NCI-H69 (cell line): ENCODE data around the gene SMARCD3.
A peak's percentile ranks its signal among the peaks of the same experiment; 100 is the strongest.

Source experiments
- DNase-seq: peaks from one replicate; lab custom pipeline; 2025; lab: John Stamatoyannopoulos, UW

The SMARCD3 gene

DNA sequence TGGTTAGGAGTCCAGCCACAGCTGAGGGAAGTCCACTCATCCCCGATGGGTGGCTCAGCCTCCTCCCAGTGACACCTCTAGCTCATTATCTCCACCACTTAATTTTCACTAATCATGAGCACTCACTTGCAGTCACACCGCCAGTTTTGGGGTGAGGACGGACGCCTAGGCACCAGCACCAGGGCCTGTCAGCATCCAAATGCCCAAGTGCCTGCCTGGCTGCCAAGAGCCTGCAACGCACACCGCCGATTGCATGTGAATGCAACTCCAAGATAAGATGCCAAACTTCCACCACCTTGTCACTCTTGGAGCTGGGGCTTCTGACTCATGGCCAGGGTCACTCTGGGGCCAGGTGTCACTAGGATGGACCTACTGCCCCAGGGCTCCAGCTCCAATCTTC is 24.4 kb upstream of the SMARCD3 start:
- DNase-seq: no peak

DNA sequence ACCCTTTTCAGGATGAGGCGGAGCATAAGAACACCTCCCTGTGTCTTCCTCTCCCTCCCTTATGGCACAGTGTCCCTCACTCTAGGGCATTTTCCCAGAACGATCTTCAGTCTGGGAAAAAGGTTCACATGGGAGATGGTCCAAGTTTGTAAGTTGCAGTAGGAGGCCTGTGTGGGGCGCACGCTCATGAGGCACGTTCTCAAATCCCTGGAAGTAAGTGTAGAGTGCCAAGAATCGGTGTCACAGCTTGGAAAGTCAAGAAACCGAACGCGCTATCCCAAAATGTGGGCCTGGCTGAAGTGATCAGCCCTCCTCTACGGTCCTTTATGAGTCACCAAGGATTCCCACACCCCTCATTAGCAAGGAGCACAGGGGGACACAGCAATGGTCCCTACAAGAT is 23.9 kb upstream of the SMARCD3 start:
- no peak for DNase-seq

DNA sequence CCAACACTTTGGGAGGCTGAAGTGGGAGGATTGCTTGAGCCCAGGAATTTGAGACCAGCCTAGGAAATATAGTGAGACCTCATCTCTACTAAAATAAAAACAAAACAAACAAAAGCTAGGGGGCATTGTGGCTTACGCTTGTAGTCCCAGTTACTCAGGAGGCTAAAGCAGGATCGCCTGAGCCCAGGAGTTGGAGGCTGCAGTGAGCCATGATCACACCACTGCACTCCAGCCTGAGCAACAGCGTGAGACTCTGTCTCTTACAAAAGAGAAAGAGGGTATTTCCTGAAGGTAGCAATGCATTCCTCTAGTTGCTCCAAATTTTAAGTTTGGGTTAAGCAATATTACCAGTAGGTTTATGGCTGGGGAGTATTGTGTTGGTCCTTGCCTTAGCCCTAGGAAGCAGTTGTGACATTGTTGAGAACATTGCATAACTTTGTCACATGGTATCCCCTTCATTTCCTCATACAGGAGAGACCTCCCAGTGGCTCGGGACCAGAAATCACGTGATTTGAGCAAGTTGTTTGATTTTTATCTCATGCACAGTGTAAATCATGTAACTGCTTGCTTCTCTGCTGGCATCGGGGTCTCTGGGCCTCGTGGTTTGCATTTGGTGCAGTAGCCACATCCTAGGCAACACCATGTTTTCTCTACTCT is 23.3 kb upstream of the SMARCD3 start:
- no peak for DNase-seq

DNA sequence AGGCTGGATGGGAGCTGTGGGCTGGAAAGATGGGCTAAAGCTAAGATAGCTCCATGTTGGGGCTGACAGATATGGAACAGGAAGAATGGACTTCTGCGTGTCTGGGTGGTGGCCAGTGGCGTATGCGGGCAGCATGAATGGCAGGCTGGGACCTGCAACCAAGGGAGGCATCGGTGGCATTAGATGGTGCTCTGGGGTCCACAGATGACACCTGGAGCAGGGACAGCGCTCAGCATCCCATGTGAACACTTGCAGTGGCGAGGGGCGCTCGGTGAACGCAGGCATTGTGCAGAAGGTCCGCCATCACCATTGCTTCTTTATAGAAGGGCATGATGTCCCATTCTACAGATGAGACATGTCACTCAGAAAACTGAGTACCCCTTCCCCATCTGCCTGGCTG is 21.0 kb upstream of the SMARCD3 start:
- DNase-seq: no peak

DNA sequence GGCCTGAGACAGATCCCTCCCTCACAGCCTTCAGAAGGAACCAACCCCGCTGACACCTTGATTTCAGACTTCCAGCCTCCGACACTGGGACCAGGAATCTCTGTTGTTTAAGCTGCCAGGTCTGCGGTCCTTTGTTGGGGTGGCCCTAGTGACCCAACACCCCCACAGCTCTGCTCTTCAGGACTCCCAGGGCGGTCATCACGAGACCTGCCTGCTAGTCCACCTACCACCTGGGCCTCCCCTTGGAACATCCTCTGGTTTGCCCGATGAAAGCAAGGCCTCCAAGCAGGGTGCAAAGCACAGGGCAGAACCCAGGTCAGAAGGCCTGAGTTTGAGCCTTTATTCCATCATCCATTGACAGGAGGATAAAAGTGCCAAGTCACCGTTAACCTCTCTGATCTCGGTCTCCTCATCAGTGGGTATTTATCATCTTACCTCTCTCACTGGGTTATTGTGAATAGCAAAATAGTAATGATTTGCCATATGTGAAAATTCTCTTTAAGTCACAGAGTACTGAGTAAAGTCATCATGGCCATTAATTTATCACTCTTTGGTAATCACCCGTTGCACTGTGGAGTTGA is 16.9 kb upstream of the SMARCD3 start:
- DNase-seq: no peak

DNA sequence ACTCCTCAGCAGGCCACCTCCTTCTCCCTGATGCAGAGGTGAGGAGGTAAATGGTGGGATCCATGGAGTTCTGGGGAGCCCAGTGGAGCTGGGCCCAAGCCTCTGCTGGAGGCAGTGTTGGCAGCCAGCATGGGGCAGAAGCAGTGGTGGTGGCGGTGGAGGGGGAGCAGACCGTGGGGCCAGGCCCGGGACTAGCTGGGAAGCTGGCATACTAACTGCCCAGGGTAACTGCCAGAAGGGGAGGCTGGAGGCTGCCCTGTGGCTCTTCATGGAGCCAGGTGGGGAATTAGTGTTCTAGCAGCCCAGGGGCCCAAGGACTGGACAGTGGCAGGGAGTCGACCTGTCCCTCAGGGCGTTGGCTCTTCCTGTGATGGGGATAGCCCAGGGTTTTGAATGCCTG is 16.1 kb upstream of the SMARCD3 start:
- DNase-seq: no peak

DNA sequence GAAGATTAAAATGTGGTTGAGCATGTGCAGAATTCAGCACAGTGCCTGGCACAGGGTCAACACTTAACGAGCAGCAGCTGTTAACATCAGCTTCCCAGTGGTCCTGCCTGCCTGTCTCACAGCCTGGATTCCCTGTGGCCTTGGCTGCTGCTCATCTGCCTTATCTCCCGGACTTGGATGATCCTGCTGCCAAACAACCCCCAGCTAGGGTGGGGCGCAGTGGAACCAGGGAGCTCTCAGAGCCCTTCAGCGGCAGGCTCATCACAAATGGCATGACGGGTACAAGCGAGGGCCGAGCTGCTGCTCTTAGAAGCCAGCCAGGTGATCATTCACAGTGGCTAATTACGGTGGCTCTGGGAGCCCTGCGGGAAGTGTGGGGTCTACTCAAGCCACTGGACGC is 13.0 kb upstream of the SMARCD3 start:
- peak; percentile 21 for DNase-seq

DNA sequence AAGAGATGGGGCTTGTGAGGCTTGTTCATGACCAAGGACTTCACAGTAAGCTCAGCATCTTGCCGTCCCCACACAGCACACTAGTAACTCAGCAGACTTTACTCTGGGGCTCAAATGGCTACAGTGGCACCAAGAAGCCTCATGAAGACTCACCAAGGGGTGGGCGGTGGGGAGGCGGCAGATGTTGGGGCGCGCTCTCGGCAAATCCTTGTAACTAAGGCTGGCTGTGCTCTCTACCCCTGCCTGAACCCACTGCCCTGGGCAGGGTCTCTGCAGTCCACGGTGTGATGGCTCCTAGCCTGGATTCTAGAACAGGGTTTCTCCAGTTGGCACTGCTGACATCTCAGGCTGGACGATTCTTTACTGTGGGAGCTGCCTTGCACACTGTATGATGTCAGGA is 12.4 kb upstream of the SMARCD3 start:
- DNase-seq: no peak

DNA sequence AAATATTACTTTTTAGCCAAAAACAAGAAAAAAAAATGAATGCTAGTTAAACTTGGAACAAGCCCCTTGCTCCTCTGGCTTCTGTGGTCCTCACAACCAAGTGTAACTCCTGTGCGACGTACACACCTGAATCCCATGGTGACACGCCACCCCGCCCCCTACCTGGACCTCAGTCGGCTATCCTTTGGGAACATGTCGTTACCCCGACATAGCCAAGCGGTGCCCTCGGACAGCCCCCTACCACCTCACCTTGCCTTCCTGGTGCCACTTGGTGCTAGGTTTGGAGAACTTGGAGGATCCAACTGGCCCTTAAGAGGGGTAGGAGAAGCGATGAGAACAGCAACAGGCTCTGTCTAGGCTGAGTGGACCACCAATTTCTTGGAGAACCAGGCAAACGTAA is 12.0 kb upstream of the SMARCD3 start:
- DNase-seq: no peak

DNA sequence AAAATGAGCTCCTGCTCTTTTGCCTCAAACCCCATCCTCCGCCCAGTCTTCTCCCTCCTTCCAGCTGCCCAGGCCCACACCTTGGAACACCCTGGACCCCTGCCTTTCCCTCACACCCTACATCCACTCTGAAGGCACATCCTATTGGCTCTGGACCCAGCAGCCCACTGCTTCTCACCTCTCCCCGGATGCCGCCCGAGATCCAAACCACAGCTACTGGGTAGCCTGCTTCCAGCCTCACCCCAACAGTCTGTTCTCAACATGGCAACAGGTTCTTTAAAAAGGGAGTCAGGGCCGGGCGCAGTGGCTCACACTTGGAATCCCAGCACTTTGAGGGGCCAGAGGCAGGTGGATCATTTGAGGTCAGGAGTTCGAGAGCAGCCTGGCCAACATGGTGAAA is 9.5 kb upstream of the SMARCD3 start:
- no peak for DNase-seq

DNA sequence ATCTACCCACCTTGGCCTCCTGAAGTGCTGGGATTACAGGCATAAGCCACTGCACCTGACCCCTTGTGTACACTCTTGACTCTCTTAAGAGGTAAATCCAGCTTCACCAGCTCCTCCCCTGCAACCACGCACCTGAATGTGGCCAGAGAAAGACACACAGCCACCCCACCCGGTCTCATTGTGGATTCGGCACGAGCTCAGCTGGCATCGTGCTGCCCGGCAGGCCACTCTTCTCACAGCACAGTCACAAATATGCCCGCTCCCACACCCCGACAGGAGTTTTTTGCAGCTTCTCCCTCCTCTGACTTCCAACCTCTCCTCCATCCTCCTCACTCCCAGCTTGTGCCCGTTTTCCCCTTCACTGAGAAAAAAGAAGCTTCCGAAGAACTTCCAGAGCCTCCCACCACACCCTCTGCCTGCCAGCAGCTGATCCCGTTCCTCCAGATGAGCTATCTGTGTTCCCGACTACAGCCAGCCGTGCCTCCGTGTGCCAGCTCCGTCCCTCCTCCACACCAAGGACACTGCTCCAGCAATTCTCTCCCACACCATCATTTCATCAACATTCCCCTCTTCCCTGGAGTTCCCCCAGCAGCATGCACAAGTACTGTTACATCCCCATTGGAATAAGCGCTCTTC is 8.0 kb upstream of the SMARCD3 start:
- DNase-seq: no peak

DNA sequence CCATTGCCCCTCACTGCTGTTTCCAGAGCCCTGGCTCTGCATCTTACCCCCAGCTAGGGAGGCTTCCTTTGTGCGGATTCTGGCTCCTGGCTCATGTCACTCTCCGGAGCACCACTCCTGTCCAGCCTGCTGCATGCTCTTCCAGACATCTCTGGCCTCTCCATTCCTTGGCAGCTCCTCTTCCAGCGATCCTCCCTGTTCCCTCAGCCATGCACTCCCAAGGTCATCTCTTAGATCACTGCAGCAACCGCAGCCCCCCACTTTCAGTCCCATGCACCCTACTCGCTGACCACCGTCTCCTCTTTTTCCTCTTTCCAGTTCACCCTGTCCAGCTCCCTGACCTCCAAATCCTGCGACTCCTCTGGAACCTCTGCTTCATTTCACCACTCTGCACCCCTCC is 6.9 kb upstream of the SMARCD3 start:
- no peak for DNase-seq

DNA sequence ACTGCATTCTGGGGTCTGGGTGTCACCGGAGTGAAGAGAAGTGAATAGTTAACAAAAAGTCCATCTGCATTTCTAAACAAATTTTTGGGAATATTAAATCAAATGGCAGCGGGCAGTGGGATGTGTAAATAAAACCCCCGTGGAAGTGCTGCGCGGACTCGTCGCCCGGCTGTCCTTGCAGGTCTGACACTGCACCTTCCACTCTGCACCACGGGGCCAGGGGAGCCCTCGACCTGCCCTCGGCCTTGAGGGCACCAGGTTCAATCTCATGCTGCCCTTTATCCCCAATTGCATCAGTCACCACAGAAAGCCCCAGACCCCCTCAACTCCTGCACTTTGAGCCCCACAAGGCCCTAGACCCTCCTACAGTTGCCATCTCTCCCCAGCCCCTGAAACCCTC is 6.4 kb upstream of the SMARCD3 start:
- no peak for DNase-seq

DNA sequence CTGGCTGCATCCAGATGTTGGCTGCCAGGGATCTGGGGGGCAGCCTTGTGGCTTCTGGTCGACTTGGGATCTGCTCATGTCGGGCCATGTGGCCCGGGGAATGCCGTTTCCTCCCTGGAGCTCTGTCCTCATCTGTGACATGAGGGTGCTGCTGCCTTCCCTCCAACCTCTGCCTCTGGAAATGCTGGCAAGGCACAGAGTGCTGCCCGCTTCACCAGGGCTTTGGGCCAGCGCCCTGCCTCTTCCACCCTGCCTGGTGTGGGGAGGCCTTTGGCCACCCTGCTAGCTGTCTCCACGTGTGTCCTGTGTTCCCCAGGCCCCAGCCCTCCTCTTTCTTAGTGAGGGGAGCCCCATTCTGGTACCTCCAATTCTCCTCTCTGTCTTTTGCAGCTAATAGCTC is 5.8 kb upstream of the SMARCD3 start:
- DNase-seq: no peak

DNA sequence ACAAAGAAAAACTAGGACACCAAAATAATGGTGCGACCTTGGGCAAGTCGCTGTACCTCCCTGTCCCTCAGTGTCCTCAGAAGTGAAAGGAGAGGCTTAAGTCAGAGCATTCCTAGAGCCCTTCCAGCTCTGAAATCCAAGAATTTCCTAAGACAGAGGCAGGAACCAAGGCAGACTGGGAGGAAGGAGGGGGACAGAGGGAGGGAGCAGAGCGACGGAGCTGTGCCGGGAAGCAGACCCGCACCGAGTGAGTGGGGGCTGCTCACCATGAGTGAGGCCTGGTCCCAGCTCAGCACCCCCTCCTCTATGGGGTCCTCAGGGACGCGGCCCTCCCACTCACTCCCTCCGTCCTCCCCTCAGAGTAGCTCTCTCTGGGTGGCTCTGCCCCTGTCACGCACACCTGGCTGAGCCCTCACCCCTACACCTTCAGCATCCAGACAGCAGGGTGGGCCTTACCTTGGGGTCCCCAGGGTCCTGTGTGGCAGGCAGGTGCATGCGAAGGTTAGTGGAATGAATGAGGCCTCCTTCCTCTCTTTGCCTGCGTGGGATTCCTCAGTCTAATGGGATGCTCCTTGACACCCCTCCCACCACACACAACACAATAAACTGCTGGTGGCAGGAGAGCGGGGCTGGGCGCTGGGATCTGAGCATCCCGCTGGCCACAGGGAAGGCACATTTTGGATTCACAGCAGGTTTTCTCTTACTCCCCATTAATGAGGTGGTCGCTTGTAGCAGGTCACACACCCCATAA is 4.6 kb upstream of the SMARCD3 start:
- no peak for DNase-seq

DNA sequence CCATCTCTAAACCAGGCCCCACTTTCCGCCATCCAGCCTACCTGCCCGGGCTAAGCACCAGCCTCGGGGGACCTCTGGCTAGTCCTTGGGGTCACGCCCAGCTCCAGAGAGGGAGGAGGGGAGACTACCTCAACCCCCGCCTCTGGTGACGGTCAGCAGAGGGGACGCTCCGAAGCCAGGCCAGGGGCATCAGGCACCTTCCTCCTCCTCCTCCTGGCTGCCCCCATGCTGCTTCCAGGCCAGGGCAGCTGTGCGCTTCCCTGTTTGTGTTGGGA is 4.0 kb upstream of the SMARCD3 start:
- DNase-seq: no peak

DNA sequence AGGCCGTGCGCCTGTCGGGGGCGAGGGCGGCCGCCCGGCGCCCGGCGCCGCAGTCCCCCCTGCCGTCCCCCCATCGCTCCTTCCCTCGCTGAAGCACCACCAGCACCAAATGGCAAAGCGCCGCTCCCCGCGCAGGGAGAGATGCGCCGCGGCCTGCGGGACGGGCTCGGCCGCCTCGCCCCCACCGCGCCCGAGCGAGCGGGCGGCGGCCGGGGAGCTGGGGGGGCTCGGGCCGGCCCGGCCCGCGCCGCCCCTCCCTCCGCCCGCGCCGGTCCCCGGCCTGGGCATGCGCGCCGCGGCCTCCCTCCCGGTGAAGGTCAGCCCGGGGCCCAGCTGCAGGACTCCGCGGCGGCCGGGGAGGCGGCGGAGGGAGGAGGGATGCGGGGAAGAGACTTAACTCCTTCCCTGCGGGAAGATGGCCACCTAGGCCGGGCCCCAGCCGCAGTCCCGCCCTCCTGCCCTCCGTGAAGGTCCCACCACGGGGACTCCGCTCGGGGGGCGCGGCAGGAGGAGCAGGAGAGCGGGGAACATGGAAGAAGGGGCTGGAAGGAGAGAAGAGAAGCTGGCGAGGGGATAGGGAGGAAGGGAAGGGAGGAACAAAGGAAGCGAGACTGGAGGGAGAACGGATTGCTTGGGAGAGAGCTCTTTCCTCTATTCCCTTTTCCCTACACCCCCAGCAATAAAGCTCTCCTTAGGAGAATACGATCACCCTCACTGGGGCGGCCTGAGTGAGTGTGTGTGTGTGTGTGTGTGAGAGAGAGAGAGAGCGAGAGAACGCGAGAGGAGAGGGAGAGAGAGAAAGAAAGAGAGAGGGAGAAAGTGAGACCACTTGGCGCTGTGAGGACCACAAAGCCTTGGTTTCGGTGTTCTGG is 3.4 kb upstream of the SMARCD3 start:
- peak; percentile 85 for DNase-seq

DNA sequence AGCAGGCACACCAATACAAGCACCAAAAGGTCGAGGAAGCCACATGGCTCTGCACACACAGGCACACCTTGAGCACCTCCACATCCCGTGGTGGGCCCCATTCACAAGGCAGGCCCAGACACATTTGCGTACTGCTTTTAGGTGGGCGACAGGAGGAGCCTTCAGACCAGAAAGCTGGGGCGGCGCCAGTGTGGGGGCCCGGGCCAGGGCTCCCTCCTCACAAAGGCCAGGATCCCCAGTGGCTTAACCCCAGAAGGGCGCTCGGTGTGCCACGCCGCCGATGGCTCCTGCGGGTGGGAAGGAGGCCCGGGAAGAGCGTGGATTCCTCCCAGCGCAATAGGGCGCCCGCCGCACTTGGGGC is 2.8 kb upstream of the SMARCD3 start:
- DNase-seq: peak; percentile 43

DNA sequence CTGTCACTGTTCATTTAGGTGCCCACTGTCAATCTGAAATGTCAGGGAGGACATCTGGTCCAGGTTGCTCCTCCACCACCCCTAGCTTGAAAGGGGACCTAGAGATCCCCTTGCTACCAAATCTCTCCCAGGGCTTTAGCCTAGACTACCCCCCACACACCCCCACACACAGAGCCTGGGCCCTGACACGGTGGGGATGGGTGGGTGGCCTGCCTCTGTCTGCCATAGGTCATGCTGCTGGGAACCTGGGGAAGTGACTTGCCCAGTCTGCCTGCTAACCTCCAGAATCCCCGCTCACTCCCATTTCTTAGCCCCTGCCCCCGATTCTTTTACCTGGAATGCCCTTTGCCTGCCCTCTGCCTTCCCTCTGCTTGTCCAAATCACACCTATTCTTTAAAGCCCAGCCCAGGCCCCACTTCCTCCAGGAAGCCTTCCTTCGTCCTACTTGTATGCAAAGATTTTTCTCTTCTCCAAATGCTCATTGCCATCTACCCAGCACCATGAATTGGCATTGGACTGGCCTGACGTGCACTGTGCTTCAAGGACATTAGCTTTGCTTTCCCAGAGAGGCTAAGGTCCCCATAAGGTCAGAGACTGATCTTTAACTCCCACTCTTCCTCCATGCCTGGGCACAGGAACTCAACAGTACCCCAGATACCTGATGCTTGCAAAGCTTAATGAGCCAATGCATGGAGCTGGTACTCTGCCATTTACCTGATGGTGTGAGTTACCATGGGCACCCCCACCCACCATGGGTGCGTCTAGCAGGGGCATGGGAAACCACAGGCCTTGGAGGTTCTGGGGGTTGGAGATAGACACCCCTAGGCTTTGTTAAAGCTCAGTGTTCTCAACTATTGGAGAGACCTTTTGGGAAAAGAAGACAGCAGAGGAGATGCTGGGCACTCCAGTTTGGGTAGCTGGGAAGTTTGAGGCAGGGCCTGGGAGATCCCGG is 2.0 kb upstream of the SMARCD3 start:
- no peak for DNase-seq

DNA sequence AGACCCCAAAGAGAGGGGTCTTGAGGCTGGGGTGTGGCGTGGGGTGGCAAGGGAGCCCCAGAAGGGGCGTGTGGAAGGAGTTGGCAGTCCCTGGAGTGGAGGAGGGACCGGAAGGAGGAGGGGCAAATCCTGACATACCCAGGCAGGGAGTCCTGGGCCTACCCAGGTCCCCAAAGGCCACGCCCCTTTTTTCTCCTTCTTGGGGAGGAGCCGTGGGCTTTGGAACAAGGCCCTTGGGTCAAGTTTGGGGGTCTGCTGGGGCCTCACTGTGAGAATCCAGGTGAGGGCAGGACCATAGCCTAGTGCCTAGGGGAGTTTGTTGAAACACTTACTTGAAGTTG is 1.2 kb upstream of the SMARCD3 start:
- peak; percentile 25 for DNase-seq

DNA sequence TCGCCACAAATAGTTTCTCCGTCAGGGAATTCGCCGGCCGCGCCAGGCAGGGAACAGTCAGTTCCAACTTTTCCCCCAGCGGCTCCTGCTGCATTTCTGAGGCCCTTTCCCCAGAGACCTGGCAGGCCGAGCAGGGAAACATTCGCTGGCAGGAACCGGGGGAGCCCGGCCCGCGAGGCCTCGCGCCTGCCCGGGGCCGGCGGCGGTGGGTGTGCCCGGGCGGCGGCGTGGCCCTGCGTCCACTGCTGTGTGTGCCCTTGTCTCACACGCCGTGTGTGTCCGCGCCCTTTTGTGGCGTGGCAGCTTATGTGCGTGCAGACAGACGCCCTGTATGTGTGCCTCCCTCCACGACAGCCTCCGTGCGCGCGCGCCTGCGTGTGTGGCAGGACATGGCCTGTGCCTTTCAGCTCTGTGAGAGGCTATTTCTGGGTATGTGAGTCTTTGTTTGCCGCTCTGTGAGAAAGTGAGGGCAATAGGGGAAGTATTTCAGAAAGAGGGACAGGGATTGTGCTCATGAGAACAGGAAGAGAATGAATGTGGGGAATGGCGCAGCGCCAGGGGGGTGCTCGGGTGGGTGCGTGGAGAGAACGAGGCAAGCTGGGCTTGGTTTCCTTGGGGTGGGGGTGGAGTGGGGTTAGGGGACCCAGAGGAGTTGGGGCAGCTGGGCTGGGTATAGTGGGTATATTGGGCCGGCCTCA is 689 bp upstream of the SMARCD3 start:
- DNase-seq: peak; percentile 67
